Neural progenitor cell (in vitro differentiated cells): ENCODE measurements around the gene UPK2. TPM values are rescaled to one million over a fixed set of nuclear protein-coding genes. Genes with fewer than 3 reads are reported as not detected.
A peak's percentile ranks its signal among the peaks of the same experiment; 100 is the strongest.

Experiments used
- DNase-seq: peaks from one replicate; pipeline ENCODE4 v3.0.0-alpha.2; 2016; ENCODE audit warnings: low spot score
- H2AFZ ChIP-seq: fragments of 200-600 bp; sonication (generic); replicated peaks from 2 replicates; pipeline ENCODE4 v1.6.1; 2016; ENCODE audit warnings: antibody characterized with exemption
- H3F3A ChIP-seq: fragments of 200-600 bp; sonication (generic); 2 replicates; pipeline ENCODE4 v1.6.1; 2016; ENCODE audit warnings: antibody characterized with exemption, low read depth
- H3K27ac ChIP-seq: fragments of 200-600 bp; sonication (generic); 2 replicates; pipeline ENCODE4 v1.5.1; 2016; ENCODE audit warnings: mild to moderate bottlenecking
- H3K27me3 ChIP-seq: fragments of 200-600 bp; sonication (generic); 2 replicates; pipeline ENCODE4 v1.6.1; 2016; ENCODE audit warnings: mild to moderate bottlenecking, moderate library complexity
- H3K36me3 ChIP-seq: fragments of 200-600 bp; sonication (generic); 2 replicates; pipeline ENCODE4 v1.5.1; 2016
- H3K4me1 ChIP-seq: fragments of 200-600 bp; sonication (generic); 2 replicates; pipeline ENCODE4 v1.6.1; 2016; ENCODE audit warnings: mixed run types
- H3K4me2 ChIP-seq: fragments of 200-600 bp; sonication (generic); 2 replicates; pipeline ENCODE4 v1.6.1; 2016
- H3K4me3 ChIP-seq: fragments of 200-600 bp; sonication (generic); 2 replicates; pipeline ENCODE4 v1.5.1; 2016
- H3K79me2 ChIP-seq: fragments of 200-600 bp; sonication (generic); 2 replicates; pipeline ENCODE4 v1.6.1; 2016; ENCODE audit warnings: low read depth
- H3K9ac ChIP-seq: fragments of 200-600 bp; sonication (generic); 2 replicates; pipeline ENCODE4 v1.6.1; 2016
- H3K9me3 ChIP-seq: fragments of 200-600 bp; sonication (generic); 2 replicates; pipeline ENCODE4 v1.5.1; 2016; ENCODE audit warnings: low read depth
- H4K20me1 ChIP-seq: fragments of 200-600 bp; sonication (generic); 2 replicates; pipeline ENCODE4 v1.6.1; 2016; ENCODE audit warnings: low read depth
- H3K27ac Mint-ChIP-seq: 3 replicates; pipeline ENCODE4 v1.8.0; 2021; ENCODE audit warnings: mixed read lengths
- H3K27me3 Mint-ChIP-seq: 2 replicates; pipeline ENCODE4 v1.8.0; 2022; ENCODE audit warnings: low read depth, mild to moderate bottlenecking, inconsistent platforms, moderate library complexity, mixed read lengths; ENCODE audit not compliant: insufficient read depth
- H3K36me3 Mint-ChIP-seq: 3 replicates; pipeline ENCODE4 v1.8.0; 2021; ENCODE audit warnings: mixed read lengths
- H3K4me1 Mint-ChIP-seq: 3 replicates; pipeline ENCODE4 v1.8.0; 2021; ENCODE audit warnings: mixed read lengths
- H3K4me3 Mint-ChIP-seq: 3 replicates; pipeline ENCODE4 v1.8.0; 2021; ENCODE audit warnings: mild to moderate bottlenecking, moderate library complexity, mixed read lengths
- H3K9me3 Mint-ChIP-seq: 3 replicates; pipeline ENCODE4 v1.8.0; 2020; ENCODE audit warnings: mixed read lengths
- CTCF ChIP-seq: fragments of 200-600 bp; sonication (generic); IDR thresholded peaks from 2 replicates; pipeline ENCODE4 v1.5.1; 2017; ENCODE audit warnings: antibody characterized with exemption, mild to moderate bottlenecking
- EZH2 ChIP-seq: fragments of 200-600 bp; sonication (generic); IDR thresholded peaks from 2 replicates; pipeline ENCODE4 v1.6.1; 2017; ENCODE audit warnings: antibody characterized with exemption, mild to moderate bottlenecking, moderate library complexity
- EZH2phosphoT487 ChIP-seq: fragments of 200-600 bp; sonication (generic); IDR thresholded peaks from 2 replicates; pipeline ENCODE4 v1.6.1; 2017; ENCODE audit warnings: antibody characterized with exemption
- total RNA-seq: library from RNA; depleted of rRNA; stranded (reverse); fragments of >200 nt; gene quantifications from 2 replicates; pipeline ENCODE4 v1.2.3, GENCODE V29; 2015; ENCODE audit warnings: low replicate concordance

UPK2 gene
- total RNA-seq, 1 donor from 2014 or later, result not detected

GRCh38 chr11:118973985-118974384 is 17.9 kb downstream of the UPK2 start:
- peaks cover 8% of the 10 kb centered on the region for H3K9me3 Mint-ChIP-seq

DNA sequence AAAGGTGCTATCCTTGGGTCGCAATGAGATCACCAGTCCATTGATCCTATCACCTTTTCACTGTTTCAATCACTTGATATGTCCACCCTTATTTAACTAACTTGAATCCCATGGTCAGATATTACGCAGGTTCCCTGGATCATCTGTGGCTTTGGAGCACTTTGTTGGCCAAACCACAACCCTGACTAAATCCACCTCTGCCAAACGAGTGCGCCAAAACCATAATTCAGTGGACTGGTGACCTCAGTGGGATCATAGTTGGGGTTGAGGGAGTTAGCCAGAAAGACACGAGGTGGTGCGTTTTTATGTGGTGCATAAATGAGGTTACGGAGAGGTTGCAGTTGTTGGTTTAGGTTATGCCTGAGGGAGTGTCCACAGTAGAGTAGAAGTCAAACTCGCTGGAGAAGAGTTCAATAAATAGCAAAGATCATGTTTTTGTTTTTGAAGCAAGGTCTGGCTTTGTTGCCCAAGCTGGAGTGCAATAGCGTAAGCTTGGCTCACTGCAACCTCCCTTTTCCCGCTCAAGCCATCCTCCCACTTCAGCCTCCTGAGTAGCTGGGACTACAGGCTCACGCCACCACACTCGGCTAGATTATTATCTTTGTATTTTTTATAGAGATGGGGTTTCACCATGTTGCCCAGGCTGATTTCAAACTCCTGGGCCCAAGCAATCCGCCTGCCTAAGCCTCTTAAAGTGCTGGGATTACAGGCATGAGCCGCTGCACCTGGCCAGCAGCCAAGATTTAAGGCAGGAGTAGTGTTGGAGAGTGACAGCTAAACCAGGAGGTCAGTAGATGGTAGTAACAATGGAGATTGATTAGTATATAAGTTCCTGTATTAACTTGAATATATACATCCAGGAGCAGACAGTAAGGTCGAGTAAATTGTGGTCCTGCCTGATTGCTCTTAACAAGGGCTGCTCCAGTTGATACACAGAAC is 19.9 kb downstream of the UPK2 start:
- H3K79me2 ChIP-seq, result no peaks in the 10 kb centered on the region
- no peaks in the 10 kb centered on the region for H4K20me1 ChIP-seq
- DNase-seq, result no peak
- no peak for TF ChIP-seq CTCF
- TF ChIP-seq EZH2phosphoT487, result no peak
- TF ChIP-seq EZH2, result no peak
- Mint-ChIP-seq H3K27ac (no peak overlapping the region), H3K9me3 (peaks cover 6% of the 10 kb centered on the region), H3K4me3 (no peak overlapping the region), H3K4me1 (peaks cover 18% of the 10 kb centered on the region), H3K27me3 (peaks cover 3% of the 10 kb centered on the region), H3K36me3 (peaks cover 2% of the 10 kb centered on the region)
- H3K9ac ChIP-seq, result no peak overlapping the region
- H3K27me3 ChIP-seq, result no peaks in the 10 kb centered on the region
- H3F3A ChIP-seq, result peaks cover 18% of the 10 kb centered on the region
- H3K4me3 ChIP-seq, result no peak overlapping the region
- H3K4me2 ChIP-seq, result no peak overlapping the region
- H3K36me3 ChIP-seq, result no peaks in the 10 kb centered on the region
- peaks cover 18% of the 10 kb centered on the region for H3K4me1 ChIP-seq
- H3K9me3 ChIP-seq, result no peaks in the 10 kb centered on the region
- H3K27ac ChIP-seq, result no peak overlapping the region
- no peak overlapping the region for H2AFZ ChIP-seq

More at GRCh38 chr11:118973985-118974384, 17.9 kb downstream of the UPK2 start:
- no peaks in the 10 kb centered on the region for H3K36me3 ChIP-seq
- H3K27me3 ChIP-seq, result no peaks in the 10 kb centered on the region
- peaks cover 6% of the 10 kb centered on the region for H3K4me1 Mint-ChIP-seq
- no peak overlapping the region for H3K9ac ChIP-seq
- no peak overlapping the region for H3K4me2 ChIP-seq
- TF ChIP-seq CTCF (no peak), EZH2phosphoT487 (no peak), EZH2 (no peak)
- DNase-seq, result no peak
- H3K4me1 ChIP-seq, result peaks cover 8% of the 10 kb centered on the region
- peaks cover 3% of the 10 kb centered on the region for H3F3A ChIP-seq
- H3K4me3 ChIP-seq, result no peak overlapping the region
- no peaks in the 10 kb centered on the region for H4K20me1 ChIP-seq
- peaks cover 2% of the 10 kb centered on the region for H3K36me3 Mint-ChIP-seq
- no peak overlapping the region for H3K27ac ChIP-seq
- no peak overlapping the region for H2AFZ ChIP-seq
- H3K27me3 Mint-ChIP-seq, result peaks cover 3% of the 10 kb centered on the region
- no peaks in the 10 kb centered on the region for H3K79me2 ChIP-seq
- H3K9me3 ChIP-seq, result no peaks in the 10 kb centered on the region
- no peak overlapping the region for H3K27ac Mint-ChIP-seq
- no peak overlapping the region for H3K4me3 Mint-ChIP-seq

DNA sequence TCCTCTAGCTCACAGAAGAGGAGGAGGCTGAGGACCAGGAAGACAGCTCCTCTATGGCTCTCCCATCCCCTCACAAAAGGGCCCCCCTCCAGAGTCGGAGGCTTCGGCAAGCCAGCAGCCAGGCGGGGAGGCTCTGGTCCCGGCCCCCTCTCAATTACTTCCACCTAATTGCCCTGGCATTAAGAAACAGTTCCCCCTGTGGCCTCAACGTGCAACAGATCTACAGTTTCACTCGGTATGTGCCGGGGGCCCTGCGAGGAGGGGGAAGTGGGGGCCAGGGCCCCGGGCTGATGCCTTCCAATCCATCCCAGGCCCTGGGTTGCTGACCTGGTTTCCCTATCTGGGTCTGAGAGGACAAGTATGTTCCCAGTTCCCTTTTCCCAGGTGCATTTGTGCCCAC is 23.3 kb downstream of the UPK2 start:
- Mint-ChIP-seq H3K36me3 (no peaks in the 10 kb centered on the region), H3K4me3 (no peak overlapping the region), H3K9me3 (no peaks in the 10 kb centered on the region), H3K27ac (no peak overlapping the region), H3K4me1 (peaks cover 18% of the 10 kb centered on the region), H3K27me3 (peaks cover 3% of the 10 kb centered on the region)
- no peak overlapping the region for H3K9ac ChIP-seq
- no peaks in the 10 kb centered on the region for H4K20me1 ChIP-seq
- H3K4me1 ChIP-seq, result peaks cover 18% of the 10 kb centered on the region
- H2AFZ ChIP-seq, result peak overlapping the region; percentile 53
- no peak overlapping the region for H3K27ac ChIP-seq
- H3K79me2 ChIP-seq, result no peaks in the 10 kb centered on the region
- H3K4me2 ChIP-seq, result peak overlapping the region; percentile 41
- peaks cover 18% of the 10 kb centered on the region for H3F3A ChIP-seq
- no peaks in the 10 kb centered on the region for H3K36me3 ChIP-seq
- peak; percentile 80 for DNase-seq
- no peaks in the 10 kb centered on the region for H3K27me3 ChIP-seq
- no peak overlapping the region for H3K4me3 ChIP-seq
- H3K9me3 ChIP-seq, result no peaks in the 10 kb centered on the region
- TF ChIP-seq EZH2phosphoT487 (no peak), CTCF (peak; percentile 47)
